GM23338 (cell line): ENCODE data around the gene ARG1.

ENCODE experiments used
- CREB1 ChIP-seq: fragments of 250-450 bp; sonication (Bioruptor Pico); IDR thresholded peaks from 2 replicates; pipeline ENCODE4 v1.5.0; 2020; ENCODE audit warnings: low read depth, mild to moderate bottlenecking, moderate library complexity
- CTCF ChIP-seq, 2 experiments: fragments of 200-600 bp in 1 of 2; sonication (generic) in 1 of 2; conservative IDR thresholded peaks; 2 replicates each; pipeline versions ENCODE4 v1.5.1 to v1.6.1; 2016 to 2017; ENCODE audit warnings: antibody characterized with exemption in 2 of 2, low read depth in 2 of 2, mild to moderate bottlenecking in 2 of 2, moderate library complexity in 1 of 2
- ETS1 ChIP-seq: IDR thresholded peaks from 2 replicates; pipeline ENCODE4 v1.6.1; 2016; ENCODE audit warnings: antibody characterized with exemption
- EZH2 ChIP-seq: fragments of 200-600 bp; sonication (generic); IDR thresholded peaks from one replicate; pipeline ENCODE4 v1.8.0; 2017; ENCODE audit warnings: antibody characterized with exemption, mild to moderate bottlenecking, low read depth; ENCODE audit not compliant: unreplicated experiment
- EZH2phosphoT487 ChIP-seq: fragments of 200-600 bp; sonication (generic); IDR thresholded peaks from one replicate; pipeline ENCODE4 v1.8.1; 2018; ENCODE audit warnings: antibody characterized with exemption; ENCODE audit not compliant: unreplicated experiment
- POLR2AphosphoS5 ChIP-seq: IDR thresholded peaks from 2 replicates; pipeline ENCODE4 v1.6.1; 2016; ENCODE audit warnings: antibody characterized with exemption, low read depth
- REST ChIP-seq: IDR thresholded peaks from one replicate; pipeline ENCODE4 v1.6.1; 2018; ENCODE audit warnings: antibody characterized with exemption; ENCODE audit not compliant: unreplicated experiment
- STAT1 ChIP-seq: IDR thresholded peaks from one replicate; pipeline ENCODE4 v1.6.1; 2016; ENCODE audit warnings: antibody characterized with exemption; ENCODE audit not compliant: unreplicated experiment
- ZNF114 ChIP-seq: fragments of 250-450 bp; sonication (Bioruptor Pico); IDR thresholded peaks from 2 replicates; pipeline ENCODE4 v1.5.0; 2020; ENCODE audit warnings: mild to moderate bottlenecking, moderate library complexity

- no peak for TF ChIP-seq STAT1
- TF ChIP-seq CTCF (conservative IDR thresholded peaks at IDR 0.05; ENCODE audit: low read depth in 2 of 2), result no peak
- TF ChIP-seq EZH2, result no peak
- TF ChIP-seq ETS1, result no peak
- TF ChIP-seq CREB1 (CRISPR knock-in tag), result no peak
- TF ChIP-seq POLR2AphosphoS5, result no peak
- TF ChIP-seq REST, result no peak
- TF ChIP-seq EZH2phosphoT487, result no peak
- no peak for TF ChIP-seq ZNF114 (CRISPR knock-in tag)
These were observed 48.2 kb upstream of the ARG1 start for GRCh38 chr6:131524695-131525336.
